Measurements from ENCODE around the gene AUTS2.
A peak's percentile ranks its signal among the peaks of the same experiment; 100 is the strongest.

DNA sequence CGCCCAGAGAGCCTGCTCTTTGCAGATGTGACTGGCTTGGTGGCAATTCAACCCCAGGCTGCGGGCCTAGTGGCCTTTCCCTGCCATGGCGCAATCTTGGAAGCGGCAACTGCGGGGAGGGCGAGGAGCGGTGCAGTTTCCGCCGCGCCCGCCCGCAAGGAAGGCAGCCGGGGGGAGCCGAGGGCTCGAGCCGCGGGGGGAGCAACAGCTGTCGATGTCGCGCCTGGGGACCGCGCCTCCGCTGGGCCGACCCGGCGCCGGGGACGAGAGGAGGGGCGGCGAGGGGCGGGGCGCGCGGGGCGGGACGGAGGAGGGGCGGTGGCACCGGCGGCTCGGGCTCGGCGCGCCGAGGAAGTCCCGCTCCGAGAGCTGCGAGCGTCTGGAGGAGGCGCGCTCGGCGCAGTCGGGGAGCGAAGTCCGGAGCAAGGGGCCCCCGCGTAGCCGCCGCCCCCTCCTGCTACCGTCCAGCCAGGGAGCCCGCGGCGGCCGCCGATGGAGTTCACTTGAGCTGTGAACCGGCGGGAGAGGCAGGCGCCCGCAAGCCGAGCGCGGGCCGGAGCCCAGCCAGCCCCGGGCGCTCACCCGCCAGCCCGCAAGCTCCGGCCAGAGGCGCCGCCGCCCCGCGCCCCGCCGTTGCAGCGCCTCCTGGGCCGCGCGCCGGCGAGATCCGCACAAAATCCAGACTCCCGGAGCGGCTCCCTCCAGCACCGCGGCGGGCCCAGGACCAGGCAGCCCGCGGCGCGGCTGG, 1095.6 kb downstream of the AUTS2 start:
- TF ChIP-seq ZNF274 (IDR thresholded peaks at IDR 0.05; ENCODE audit: low read length), result no peak
- TF ChIP-seq ZNF274 (tag by site-specific recombination; IDR thresholded peaks at IDR 0.05; ENCODE audit: borderline replicate concordance), result no peak
- TF ChIP-seq CTCF (tag by site-specific recombination; IDR thresholded peaks at IDR 0.05), result peak; percentile 25; the same call in 1 of the 2 replicates
- no peak for TF ChIP-seq ATF2 (tag by site-specific recombination; IDR thresholded peaks at IDR 0.05; ENCODE audit: low read depth)
- no peak for TF ChIP-seq ZNF416 (tag by site-specific recombination; IDR thresholded peaks at IDR 0.05)
